ENCODE measurements around the gene LSR.

LSR gene

DNA sequence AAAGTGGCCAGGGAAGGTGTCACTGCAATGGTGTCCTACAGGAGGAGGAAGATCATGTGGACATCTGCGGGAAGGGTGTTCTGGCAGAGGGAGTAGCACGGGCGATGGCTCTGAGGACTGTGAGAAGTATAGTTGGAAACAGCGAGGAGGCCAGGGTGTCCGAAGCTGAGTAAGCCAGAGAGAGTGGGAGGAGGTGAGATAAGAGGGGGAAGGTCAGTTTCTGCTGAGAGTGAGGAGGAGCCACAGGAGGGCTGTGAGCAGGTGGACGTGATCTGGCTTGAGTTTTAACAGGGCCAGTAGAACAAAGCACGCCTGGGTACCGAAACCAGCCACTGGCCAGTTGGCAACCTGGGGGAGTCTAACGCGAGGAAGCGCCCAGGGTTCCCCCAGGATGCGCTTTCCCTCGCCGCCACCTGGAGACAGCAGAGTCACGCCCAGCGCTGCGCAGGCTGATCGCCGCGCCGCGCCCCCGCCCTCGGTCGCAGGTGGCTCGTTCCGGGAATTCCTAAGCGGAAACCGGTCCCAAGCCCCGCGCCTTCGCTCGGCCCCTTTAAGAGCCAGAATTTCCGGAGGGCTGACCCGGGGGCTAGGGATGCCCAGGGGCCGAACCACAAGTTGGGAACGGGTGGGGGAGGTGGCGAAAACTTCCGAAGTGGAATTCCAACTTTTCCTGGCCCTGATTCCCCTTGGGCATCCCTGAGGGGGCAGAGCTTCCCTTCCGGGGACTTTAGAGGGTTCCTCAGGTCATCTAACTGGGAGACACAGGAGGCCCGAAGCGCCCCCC is 1.1 kb upstream of the LSR start:
- DNase-seq (ENCODE audit: low read depth): no peak

DNA sequence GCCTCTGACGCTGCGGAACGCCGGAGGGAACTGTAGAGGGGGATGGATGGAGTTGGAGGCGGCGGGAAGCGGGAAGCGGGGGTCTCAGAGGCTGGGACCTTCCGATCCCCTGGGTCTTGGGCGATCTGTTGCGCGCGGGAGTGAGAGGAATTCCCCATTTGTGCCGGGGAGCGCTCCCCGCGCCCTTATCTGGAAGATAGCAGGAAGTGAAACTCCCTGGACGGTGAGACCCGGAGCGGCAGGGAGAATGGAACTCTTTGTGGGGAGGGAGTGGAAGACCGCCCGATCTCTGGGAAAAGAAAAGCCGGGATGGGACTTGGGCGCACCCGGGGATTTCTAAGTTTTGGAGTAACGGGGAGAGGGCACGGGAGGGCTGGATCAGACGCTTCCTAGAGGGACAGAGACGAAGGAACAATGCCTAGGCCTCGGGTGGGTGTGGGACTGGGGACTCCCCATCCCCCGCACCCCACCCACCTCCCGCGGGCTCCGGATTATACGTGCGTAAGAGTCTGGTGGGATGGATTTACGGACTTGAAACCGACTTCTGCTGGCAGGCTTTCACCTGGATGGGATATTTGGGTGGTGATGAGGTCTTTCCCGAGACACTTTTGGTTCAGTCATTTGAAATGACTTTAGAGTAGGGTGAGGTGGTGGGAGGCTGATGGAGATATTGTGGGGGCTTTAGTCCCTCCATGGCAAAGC is 495 bp downstream of the LSR start:
- no peak for DNase-seq (ENCODE audit: low read depth)

DNA sequence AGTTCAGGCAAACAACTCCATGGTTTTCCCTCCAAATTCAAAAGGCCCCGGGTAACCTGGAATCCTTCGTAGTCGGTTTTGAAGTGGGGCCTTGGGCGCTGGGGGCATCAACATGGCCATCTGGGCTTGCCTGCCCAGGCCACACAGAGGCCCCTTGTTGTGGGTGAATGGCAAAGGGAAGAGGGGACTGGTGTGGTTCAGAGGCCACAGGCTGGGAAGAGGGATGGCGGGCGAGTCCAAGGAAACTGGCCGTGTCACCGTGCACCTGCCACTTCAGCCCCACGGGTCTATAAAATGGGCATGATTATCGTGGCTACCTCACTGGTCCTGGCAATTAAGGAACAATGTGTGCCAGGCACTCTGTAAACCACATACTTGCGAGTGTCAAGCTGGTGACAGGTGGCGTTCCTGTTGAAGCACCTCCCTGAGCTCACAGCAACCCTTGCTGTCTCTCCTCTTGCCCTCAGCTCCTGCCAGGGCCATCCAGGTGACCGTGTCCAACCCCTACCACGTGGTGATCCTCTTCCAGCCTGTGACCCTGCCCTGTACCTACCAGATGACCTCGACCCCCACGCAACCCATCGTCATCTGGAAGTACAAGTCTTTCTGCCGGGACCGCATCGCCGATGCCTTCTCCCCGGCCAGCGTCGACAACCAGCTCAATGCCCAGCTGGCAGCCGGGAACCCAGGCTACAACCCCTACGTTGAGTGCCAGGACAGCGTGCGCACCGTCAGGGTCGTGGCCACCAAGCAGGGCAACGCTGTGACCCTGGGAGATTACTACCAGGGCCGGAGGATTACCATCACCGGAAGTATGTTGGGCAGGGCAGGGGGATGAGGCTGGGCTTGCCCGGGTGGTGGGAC is 1.3 kb downstream of the LSR start:
- DNase-seq (ENCODE audit: low read depth): no peak

DNA sequence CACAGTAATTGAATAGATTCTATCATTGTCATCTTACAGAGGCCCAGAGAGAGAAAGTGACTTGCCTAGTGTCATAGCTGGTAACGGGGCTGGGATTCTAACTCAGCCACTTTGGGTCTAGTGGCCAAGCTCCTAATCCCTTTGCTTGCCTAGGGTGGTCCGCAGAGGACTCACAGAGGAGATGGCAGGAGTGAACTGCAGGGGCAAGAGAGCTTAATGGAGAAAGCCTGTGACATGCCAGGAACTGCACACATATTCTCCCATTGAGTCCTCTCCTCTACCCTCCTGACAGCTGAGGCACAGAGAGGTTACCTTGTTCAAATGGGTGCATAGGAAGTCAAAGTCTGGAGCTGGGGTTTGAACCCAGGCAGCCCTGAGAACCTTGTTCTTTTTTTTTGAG is 2.7 kb downstream of the LSR start:
- DNase-seq (ENCODE audit: low read depth): no peak

DNA sequence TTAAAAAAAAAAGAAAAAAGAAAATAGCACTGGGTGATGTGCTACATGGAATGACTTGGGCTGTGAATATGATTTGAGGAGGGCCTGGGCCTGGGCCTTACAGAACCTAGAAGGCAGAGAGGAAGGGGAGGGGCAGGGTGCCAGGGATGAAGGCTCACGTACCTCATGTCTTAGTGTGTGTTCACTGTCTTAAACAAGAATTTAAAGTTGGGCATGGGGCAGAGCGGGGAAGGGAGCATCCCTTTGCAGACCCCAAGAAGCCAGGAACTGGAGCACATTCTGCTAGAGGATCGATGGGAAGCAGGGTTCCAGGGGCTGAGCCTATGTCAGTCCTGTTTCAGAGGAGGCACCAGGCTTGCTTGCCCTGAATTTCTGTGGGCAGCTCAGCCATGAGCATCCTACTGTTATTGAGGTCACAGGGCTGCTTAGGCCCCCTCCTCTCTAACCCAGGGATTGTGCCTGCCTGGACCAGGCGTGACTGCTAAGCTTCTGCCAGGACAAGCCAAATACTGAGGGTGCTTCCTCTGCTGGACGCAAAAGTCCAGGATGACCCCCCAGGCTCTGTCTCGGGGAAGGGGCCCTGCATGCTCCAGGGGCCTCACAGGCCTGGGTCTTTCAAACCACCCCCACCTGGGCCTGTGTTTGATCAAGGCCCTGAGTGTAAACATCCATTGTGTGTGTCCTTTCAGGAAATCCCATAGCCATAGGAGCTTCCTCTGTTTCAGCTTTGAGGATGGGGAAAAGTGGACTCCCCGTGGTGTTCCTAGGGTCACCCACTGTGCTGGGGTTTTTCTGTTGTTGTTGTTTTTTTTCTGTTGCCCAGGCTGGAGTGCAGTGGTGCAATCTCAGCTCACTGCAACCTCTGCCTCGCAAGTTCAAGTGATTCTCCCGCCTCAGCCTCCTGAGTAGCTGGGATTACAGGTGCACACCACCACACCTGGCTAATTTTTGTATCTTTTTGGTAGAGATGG is 4.8 kb downstream of the LSR start:
- DNase-seq (ENCODE audit: low read depth): no peak

DNA sequence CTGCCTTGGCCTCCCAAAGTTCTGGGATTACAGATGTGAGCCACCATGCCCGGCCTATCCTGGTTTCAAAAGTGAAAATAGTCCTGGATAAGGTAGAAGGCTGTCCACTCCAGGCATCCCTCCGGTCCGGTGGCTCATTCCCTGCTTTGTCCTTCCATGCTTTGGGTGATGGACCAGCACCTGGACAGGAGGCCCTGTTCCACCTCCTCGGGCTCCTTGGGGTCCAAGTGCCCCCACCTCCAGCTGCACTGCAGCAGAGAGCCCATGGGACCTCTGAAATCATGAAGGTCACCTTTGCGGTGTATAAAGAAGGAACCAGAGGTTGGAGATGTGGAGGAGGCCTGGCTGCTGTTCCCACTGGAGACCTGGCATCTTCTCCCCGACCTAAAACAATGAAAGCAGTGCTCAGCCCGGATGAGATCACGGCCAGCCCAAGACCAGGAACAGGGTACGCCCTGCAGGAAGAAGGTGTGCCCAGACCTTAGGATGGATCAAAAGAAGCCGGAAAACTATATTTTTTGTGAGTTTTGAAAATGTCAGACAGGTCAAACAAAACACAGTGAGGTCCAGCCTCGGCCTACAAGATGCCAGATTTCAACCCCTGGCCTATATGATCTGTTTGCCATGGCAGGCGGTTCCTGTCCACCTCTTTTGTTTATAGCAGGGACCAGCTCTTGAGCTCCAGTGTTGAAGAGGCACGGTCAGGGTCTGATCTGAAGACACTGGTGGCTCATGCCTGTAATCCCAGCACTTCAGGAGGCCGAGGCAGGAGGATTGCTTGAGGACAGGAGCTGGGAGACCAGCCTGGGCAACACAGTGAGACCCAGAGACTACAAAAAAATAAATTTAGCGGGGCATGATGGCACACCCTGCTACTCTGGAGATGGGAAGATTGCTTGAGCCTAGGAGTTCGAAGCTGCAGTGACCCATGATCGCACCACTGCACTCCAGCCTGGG is 5.8 kb downstream of the LSR start:
- DNase-seq (ENCODE audit: low read depth): no peak

DNA sequence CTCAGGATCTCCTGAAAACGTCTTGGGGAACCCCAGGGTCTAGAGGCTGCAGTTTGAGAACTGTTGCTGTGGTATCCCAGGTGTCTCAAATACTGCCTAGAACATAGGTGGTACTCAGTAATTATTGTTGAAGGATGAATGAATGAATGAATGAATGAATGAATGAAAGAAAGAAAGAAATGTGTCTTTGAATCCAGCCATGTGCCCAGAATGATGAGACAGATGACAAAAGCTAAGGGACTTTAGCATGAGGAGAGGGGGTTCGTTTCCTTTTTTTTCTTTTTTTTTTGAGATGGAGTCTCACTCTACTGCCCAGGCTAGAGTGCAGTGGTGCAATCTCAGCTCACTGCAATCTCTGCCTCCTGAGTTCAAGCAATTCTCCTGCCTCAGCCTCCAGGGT is 7.8 kb downstream of the LSR start:
- DNase-seq (ENCODE audit: low read depth): no peak

DNA sequence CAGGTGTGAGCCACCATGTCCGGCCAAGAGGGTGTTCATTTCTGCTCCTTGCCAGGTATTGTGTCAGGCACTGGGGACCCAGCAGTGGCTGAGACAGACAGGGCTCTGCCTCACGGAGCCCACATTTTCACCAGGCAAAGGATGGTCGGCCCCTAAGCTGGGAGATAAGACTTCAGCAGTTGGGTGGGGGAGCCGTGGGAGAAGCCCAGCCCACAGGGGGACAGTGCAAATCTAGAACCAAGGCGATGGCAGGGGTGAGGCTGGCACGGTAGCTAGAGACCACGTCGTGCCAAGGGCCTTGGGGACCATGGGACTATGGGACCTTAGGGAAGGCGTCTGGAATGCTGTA is 8.3 kb downstream of the LSR start:
- no peak for DNase-seq (ENCODE audit: low read depth)

DNA sequence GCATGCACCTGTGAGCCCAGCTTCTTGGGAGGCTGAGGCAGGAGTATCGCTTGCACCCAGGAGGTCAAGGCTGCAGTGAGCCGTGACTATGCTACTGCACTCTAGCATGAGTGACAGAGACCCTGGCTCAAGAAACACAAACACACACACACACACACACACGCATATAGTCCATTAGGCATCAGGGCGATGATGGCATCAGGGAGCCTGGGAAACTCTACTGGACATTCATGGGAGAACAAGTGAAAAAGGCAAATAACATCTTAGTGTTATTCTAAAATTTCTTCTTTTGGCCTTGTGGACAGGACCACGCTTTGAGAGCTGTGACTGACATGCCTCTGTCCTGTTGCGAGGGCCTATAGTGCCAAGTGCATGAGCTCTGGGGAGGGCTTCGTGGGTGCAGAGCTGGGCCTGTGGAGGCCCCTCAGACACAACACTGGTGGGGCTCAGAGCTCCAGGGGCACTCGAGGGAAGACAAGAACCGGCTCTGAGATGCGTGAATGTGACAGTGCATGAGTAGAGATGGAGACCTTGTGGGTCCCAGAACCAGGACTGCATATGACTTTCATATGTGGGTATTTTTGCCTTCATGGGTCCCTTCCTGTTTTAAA is 12.0 kb downstream of the LSR start:
- DNase-seq (ENCODE audit: low read depth): no peak

DNA sequence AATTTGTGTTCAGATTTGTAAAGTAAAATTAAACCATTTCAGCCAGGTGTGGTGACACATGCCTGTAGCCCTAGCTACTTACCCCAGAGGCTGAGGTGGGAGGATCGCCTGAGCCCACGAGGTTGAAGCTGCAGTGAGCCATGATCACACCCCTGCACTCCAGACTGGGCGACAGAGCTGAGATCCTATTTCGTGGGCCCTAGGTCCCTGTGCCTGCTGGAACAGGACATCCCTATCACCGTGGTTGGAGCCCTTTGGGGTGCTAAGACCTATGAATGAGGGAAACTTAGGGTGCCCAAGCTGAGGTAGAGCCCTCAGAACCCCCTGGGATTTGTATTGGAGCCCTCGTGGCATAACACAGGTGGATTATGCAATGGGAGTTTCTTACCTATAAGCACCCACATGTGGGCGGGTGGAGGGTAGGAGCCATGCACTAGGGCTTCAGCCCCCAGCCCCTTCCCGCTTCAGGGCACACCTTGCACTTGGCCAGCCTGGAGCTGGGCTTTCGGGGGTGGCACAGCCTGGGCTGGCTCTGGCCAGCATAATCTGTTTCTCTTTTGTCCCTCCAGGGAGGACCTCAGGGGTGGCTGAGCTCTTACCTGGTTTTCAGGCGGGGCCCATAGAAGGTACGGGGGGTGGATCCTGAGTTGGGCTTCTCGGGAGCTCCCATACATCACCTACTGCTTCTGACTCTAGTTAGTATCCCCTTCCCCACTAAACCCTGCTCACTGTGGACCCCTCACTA is 12.7 kb downstream of the LSR start:
- DNase-seq (ENCODE audit: low read depth): no peak

DNA sequence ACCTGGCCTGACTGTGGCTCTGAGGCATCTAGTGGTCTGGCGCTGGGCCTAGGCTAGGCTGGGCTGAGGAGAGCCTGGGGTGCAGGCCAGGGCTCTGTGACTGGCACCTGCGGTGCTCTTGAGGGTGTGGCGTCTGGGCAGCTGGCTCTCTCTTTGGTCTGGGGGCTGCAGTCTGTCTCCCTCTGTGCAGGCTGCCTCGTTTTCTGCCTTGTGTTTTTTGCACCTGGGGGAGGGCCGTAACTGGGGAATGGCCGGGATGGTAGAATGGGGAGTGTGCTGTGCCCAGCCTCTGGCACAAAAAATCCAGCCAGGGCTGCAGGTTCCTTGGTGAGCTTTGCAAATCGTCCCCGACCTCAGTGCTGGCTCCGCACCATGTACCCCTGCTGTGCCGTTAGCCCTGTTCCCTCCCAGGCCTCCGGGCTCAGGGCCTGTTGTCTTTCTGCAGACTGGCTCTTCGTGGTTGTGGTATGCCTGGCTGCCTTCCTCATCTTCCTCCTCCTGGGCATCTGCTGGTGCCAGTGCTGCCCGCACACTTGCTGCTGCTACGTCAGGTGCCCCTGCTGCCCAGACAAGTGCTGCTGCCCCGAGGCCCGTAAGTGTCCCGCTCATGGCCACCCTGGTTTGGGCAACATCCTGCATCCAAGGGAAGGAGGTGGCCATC is 13.4 kb downstream of the LSR start:
- no peak for DNase-seq (ENCODE audit: low read depth)

DNA sequence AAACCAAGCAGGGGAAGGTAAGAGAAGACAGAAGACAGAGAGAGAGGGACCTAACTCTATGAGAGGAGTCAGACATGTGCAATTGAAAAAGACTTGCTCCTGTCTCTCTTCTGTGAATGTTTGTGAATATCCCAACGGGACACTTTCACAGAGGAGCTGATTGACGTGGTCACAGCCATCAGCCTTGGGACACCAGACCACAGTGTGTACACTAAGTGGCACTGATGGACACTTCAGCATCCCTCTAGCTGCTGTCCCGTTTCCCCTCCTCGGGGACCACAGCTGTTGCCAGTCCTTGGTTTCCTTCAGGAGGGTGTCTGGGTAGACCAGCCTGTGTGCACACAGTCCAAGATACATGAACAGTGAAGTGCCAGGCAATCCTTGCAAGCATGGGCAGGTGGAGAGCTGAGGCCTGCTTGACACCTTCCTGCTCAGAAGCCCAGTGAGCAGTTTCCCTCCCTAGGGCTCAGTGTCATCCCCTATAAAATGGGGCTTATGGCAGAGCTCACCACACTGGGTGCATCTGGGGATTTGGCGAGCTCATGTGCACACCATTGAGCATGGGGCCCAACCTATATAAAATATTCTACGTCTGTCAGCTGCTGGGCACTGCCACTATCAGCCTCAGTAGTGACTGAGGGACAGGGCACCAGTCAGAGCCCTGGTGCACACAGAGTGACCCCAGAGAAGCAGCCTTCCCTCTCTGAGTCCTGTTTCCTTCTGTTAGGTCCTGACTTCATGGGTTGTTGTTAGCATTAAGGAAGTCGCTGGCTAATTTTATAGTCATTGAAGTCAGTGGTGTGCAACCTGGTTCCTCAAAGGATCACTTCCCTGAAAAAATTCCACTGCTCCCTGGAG is 15.7 kb downstream of the LSR start:
- no peak for DNase-seq (ENCODE audit: low read depth)

DNA sequence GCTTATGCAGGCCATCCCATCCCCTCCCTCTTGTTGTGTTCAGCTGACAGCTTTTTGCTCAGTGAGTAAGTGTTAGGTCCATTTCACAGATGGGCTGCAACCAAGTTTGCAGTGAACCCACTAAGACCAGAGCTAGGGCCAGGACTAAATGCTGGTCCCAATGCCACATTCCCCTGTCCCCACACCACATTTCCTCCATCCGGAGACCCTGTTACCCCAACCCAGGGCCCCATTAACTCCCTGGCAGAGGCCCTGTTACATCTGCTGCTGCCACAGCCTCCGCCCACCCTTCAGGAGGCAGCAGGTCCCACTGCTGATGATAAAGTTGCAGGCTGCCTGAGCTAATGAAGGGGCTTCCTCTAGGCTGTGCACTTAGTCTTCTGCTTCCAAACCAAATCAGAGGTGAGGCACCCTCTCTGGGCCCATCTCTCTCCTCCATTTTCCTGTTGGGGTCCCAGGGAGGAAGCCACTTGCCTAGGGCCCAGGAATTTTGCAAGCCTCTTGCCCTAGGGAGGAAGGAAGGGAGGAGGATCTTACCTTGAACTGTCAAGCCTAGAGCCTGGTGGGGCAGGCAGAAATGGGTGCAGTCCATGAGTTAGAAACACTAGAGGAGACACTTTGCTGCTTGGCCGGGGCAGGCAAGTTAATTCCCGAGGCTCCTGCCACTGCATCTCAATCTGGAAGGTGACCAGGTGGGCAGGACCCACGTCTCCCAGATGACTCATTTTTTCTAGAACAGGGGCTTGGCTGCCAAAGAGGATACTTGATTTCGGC is 16.5 kb downstream of the LSR start:
- DNase-seq (ENCODE audit: low read depth): no peak

DNA sequence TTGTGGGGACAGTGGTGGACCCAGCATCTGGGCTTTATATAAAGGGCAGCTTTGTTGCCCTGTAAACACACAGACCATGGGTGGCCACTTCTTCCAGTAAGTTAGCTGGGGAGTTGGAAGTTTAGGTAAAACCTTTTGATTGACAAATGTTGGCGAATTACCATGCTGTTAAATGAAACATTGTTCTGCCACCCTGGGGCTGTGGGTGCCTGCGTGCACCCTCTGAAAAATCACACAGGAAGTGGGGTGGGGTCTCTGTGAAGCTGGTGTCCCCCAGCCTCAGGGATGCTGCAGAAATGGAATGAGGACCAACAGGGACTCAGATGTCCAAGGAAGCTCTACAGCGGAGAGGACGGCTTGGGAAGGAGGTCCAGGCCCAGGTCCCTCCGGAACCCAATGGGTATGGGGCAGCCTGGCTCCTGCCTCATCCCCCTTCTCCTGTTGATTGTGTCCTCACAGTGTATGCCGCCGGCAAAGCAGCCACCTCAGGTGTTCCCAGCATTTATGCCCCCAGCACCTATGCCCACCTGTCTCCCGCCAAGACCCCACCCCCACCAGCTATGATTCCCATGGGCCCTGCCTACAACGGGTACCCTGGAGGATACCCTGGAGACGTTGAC is 17.2 kb downstream of the LSR start:
- DNase-seq (ENCODE audit: low read depth): no peak

DNA sequence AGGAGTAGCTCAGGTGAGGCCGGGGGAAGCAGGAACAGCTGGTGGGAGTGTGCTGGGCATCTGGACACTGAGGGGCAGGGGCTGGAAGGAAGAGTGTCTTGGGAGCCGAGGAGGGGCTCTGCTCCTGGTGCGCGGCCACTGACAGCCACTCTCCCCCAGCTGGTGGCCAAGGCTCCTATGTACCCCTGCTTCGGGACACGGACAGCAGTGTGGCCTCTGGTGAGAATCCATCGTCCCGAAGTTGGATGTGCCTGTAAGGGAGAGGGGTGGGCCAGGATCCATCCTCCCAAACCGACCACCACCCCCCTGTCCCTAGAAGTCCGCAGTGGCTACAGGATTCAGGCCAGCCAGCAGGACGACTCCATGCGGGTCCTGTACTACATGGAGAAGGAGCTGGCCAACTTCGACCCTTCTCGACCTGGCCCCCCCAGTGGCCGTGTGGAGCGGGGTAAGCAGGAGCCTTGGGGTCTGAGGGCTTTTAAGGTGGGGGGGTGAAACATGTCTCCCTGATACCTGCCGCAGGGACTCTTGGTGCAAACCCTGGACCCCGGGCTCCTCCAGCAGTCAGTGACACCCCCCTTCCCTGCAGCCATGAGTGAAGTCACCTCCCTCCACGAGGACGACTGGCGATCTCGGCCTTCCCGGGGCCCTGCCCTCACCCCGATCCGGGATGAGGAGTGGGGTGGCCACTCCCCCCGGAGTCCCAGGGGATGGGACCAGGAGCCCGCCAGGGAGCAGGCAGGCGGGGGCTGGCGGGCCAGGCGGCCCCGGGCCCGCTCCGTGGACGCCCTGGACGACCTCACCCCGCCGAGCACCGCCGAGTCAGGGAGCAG is 17.9 kb downstream of the LSR start:
- DNase-seq (ENCODE audit: low read depth): no peak

DNA sequence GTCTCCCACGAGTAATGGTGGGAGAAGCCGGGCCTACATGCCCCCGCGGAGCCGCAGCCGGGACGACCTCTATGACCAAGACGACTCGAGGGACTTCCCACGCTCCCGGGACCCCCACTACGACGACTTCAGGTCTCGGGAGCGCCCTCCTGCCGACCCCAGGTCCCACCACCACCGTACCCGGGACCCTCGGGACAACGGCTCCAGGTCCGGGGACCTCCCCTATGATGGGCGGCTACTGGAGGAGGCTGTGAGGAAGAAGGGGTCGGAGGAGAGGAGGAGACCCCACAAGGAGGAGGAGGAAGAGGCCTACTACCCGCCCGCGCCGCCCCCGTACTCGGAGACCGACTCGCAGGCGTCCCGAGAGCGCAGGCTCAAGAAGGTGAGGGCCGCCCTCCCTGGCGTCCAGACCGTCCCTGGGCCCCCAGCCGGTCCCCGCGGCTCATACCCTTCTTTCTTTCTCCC is 18.6 kb downstream of the LSR start:
- DNase-seq (ENCODE audit: low read depth): no peak
